ENCODE results near the gene WWP2.

GRCh38 chr16:69890114-69890891 is 128.2 kb downstream of the WWP2 start:
- TF ChIP-seq CTCF (IDR thresholded peaks at IDR 0.05) (no peak), POLR2A (IDR thresholded peaks at IDR 0.05) (no peak)

Data from upper lobe of left lung (tissue), 4 donors.